ENCODE measurements around the gene DAAM1.

The DAAM1 gene

DNA sequence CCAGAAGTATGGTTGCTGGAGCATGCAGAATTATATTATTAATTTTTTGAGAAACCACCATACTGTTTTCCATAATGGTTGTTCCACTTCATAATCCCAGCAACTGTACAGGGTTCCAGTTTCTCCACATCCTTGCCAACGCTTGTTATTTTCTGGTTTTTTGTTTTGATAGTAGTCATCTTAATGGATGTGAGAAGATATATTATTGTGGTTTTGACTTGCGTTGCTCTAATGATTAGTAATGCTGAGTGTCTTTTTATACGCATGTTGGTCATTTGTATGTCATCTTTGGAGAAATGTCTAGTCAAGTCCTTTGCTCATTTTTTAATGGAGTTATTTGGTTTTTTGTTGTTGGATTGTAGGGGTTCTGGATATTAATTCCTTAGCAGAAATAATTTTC lies 58.1 kb downstream of the DAAM1 start:
- peaks cover 65% of the 10 kb centered on the region for H3K4me1 ChIP-seq (ENCODE audit: insufficient read depth, low read length)
- no peaks in the 10 kb centered on the region for H3K36me3 ChIP-seq (ENCODE audit: insufficient read depth, low read length)
- H3K9ac ChIP-seq (ENCODE audit: low read length): no peak overlapping the region
- no peak overlapping the region for H3K27ac ChIP-seq (ENCODE audit: low read depth, low read length)
- H3K27me3 ChIP-seq (ENCODE audit: control insufficient read depth in 1 of 2, insufficient read depth in 2 of 2, low read length in 2 of 2): no peaks in the 10 kb centered on the region
- no peak overlapping the region for H3K4me3 ChIP-seq (ENCODE audit: low read depth in 1 of 2, low read length in 2 of 2)
- no peaks in the 10 kb centered on the region for H3K9me3 ChIP-seq (ENCODE audit: low read length)

DNA sequence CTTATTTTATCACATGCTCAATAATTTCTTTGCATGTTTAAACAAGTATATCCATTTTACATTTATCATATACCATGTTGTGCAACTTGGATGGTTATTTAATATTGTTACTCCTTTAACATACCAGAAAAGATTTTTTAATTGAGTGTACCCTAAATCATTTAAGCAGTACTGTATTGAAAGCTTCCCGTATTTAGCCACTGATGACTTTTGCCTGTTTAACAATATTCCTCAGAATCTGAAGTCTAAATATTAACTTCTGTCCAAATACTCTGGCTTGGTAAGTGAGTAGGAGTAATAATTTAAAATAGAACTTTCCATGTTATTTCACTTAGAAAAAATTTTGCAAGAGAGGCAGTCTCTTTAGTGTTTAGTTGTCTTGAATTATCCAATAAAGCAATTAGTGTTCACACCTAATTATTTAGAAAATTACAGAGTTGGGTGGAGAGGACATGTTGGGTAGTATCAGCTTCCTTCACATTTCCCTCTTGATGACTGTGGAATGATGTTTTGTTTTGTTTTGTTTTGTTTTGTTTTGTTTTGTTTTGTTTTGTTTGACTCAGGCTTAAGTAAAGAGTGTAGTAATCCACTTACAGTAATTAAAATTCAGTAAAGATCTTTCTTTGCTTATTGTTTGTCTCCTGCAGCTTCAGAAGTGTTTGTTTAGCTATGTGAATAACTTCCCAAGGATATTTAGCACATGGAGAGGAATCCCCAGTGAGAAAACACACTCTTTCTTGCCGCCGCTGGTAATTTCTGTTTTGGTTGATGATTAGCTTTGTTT lies 59.5 kb downstream of the DAAM1 start:
- Histone ChIP-seq H3K27ac (ENCODE audit: low read depth, low read length) (no peak overlapping the region), H3K9me3 (ENCODE audit: low read length) (no peaks in the 10 kb centered on the region), H3K36me3 (ENCODE audit: insufficient read depth, low read length) (no peaks in the 10 kb centered on the region), H3K9ac (ENCODE audit: low read length) (no peak overlapping the region), H3K4me3 (ENCODE audit: low read depth in 1 of 2, low read length in 2 of 2) (no peak overlapping the region), H3K27me3 (ENCODE audit: control insufficient read depth in 1 of 2, insufficient read depth in 2 of 2, low read length in 2 of 2) (no peaks in the 10 kb centered on the region), H3K4me1 (ENCODE audit: insufficient read depth, low read length) (peaks cover 72% of the 10 kb centered on the region)

DNA sequence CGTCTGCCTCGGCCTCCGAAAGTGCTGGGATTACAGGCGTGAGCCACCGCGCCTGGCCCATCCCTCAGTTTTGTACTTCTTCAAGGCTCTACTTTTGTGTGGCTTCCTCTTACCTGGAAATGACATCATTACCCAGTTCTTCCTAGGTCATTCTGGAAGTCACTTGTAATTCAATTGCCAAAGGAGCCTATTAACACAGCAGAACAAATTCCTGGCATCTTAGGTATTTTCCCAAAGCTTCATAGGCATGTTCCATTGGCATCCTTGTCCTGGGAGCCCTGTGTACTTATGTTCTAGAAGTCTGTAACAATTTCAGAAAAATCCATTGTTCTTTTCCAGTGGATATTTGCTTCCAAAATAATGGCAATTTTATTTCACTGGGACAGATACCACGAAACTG lies 60.6 kb downstream of the DAAM1 start:
- Histone ChIP-seq H3K9ac (ENCODE audit: low read length) (no peak overlapping the region), H3K27ac (ENCODE audit: low read depth, low read length) (no peak overlapping the region), H3K36me3 (ENCODE audit: insufficient read depth, low read length) (no peaks in the 10 kb centered on the region), H3K9me3 (ENCODE audit: low read length) (no peaks in the 10 kb centered on the region), H3K27me3 (ENCODE audit: control insufficient read depth in 1 of 2, insufficient read depth in 2 of 2, low read length in 2 of 2) (no peaks in the 10 kb centered on the region), H3K4me3 (ENCODE audit: low read depth in 1 of 2, low read length in 2 of 2) (no peak overlapping the region), H3K4me1 (ENCODE audit: insufficient read depth, low read length) (peaks cover 80% of the 10 kb centered on the region)

DNA sequence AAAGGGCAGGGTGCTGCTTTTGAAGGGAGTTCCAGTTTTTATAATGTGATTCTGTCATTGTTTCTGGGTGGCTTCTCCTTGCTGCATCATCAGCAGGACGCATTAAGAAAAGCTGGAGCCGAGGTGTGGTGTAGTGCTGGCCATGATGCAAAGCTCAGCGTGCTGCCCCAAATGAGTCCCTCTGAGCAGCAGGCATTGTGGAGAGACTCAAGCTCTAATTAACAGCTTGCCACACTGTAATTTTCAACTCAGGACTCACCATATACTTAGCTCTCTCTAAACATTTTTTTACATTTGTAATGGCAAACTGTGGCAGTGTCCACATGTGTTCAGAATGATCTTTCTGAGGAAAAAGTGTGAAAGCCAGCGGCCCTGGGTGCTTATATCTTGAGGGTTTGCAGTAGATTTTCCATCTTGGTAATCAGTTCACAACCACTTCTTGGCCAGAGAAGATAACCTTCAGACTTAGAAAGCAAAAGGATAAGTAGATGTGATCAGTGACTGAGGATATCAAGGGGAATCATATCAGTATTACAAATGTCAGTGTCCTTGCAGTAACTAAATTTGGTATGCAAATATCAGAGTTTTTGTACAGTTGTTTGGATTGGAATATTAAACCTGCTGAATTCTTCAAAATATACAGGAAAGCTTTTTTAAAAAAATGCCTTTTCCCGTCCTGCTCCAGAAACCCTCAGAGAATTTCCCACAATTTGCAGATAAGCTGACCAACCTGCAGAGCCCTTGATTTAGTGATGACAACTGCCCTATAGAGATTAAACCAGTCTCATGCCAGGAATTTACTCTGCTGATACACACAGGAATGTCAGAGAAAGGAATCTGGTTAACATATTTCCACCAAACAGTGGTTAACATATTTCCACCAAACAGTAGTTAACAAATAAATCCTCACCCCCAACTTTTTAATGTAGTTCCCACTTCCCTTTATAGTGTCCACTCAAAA lies 63.6 kb downstream of the DAAM1 start:
- H3K4me3 ChIP-seq (ENCODE audit: low read depth in 1 of 2, low read length in 2 of 2): no peak overlapping the region
- no peaks in the 10 kb centered on the region for H3K36me3 ChIP-seq (ENCODE audit: insufficient read depth, low read length)
- no peaks in the 10 kb centered on the region for H3K27me3 ChIP-seq (ENCODE audit: control insufficient read depth in 1 of 2, insufficient read depth in 2 of 2, low read length in 2 of 2)
- H3K27ac ChIP-seq (ENCODE audit: low read depth, low read length): peak overlapping the region; percentile 53
- H3K9me3 ChIP-seq (ENCODE audit: low read length): no peaks in the 10 kb centered on the region
- H3K4me1 ChIP-seq (ENCODE audit: insufficient read depth, low read length): peaks cover 93% of the 10 kb centered on the region
- no peak overlapping the region for H3K9ac ChIP-seq (ENCODE audit: low read length)

DNA sequence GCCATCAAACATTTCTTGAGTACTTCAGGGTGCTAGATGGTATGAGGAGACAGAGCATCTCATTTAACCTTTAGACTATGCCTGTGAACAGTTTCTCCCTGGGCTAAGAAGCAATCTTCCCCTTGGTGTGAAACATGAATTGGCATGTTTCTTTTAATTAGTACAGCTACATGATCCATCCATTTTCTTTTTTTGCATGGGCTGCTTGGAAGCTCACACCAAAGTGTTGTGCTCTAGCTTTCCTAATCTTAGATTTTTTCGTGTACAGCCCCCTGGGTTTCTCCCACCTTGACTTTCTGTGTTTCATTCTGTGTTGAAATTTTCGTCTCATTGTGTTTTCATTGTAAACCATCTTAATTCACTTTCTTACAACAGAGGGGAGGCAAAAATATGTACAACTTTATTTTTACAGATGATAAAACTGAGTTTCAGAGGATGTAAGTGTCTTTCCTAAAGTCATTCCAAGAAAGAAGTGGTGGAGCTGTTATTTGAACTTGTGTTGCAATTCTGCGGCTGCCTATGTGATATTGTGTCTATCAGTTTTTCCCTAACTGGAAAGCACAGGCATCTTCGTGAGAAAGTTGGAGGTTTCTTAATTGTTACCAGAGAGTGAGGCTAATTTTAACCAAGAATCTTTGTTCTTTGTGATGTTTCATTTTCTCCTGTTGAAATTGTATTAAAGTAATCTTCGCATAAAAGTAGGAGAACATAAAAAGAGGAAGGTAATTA lies 64.5 kb downstream of the DAAM1 start:
- Histone ChIP-seq H3K9ac (ENCODE audit: low read length) (no peak overlapping the region), H3K27me3 (ENCODE audit: control insufficient read depth in 1 of 2, insufficient read depth in 2 of 2, low read length in 2 of 2) (no peaks in the 10 kb centered on the region), H3K4me3 (ENCODE audit: low read depth in 1 of 2, low read length in 2 of 2) (no peak overlapping the region), H3K9me3 (ENCODE audit: low read length) (no peaks in the 10 kb centered on the region), H3K27ac (ENCODE audit: low read depth, low read length) (peak overlapping the region; percentile 53), H3K4me1 (ENCODE audit: insufficient read depth, low read length) (peaks cover 88% of the 10 kb centered on the region), H3K36me3 (ENCODE audit: insufficient read depth, low read length) (no peaks in the 10 kb centered on the region)

DNA sequence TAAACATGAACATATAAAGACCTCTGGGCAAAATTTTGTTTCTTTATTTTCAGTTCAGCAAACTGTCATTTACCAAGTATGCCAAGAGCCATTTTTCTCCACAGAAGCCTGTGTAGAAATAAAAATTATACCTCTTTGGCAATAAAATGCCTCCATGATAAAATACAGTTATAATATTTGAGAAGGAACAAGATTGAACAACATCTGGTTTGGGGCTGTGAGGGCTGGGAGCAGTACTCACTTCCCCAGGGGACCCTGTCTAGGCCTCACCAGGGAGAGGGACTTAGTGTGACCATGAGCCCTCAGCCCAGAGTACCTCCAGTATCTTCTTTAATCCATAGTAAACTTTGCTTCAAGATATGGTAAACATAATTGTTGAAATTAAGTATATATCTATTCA lies 65.1 kb downstream of the DAAM1 start:
- Histone ChIP-seq H3K9me3 (ENCODE audit: low read length) (no peaks in the 10 kb centered on the region), H3K4me3 (ENCODE audit: low read depth in 1 of 2, low read length in 2 of 2) (no peak overlapping the region), H3K27me3 (ENCODE audit: control insufficient read depth in 1 of 2, insufficient read depth in 2 of 2, low read length in 2 of 2) (no peaks in the 10 kb centered on the region), H3K9ac (ENCODE audit: low read length) (no peak overlapping the region), H3K27ac (ENCODE audit: low read depth, low read length) (peak overlapping the region; percentile 53), H3K4me1 (ENCODE audit: insufficient read depth, low read length) (peaks cover 85% of the 10 kb centered on the region), H3K36me3 (ENCODE audit: insufficient read depth, low read length) (no peaks in the 10 kb centered on the region)

DNA sequence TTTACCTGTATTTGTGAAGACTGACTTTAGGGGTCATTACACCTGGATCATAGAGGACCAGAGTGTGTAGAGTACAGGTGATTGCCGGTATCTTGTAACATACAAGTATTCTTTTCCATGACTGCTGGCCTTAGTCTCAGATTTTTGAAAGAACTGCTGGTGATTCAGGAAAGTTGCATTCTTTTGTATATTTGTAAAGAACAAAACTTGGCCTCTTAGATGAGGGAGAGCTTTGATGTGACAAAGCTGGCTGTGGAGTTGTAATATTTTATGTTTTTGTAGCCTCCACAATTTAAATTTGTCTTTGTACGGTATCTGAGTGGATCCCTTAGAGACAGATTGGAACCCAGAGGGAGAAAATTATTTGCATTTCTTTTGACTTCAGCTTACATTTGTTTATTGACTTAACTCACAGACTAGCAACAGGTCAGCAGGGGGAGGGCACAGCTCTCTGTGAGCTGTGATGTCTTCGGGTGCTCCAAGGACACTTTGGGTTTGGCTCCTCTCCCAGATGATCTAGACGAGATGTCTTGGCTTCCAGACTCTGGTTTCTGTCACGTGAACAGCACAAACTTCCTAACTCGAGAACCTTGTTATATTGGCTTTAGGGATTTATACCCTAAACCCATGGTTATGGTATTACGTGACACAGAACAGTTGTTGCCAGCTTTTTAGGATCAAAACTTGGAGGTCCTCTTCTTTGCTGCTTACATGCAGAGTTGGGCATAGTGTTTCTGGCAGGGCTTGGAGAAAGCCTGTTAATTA lies 65.9 kb downstream of the DAAM1 start:
- Histone ChIP-seq H3K4me3 (ENCODE audit: low read depth in 1 of 2, low read length in 2 of 2) (peak overlapping the region in 1 of 2 donors; percentile 0), H3K27ac (ENCODE audit: low read depth, low read length) (peak overlapping the region; percentile 81), H3K4me1 (ENCODE audit: insufficient read depth, low read length) (peaks cover 84% of the 10 kb centered on the region), H3K9ac (ENCODE audit: low read length) (no peak overlapping the region), H3K27me3 (ENCODE audit: control insufficient read depth in 1 of 2, insufficient read depth in 2 of 2, low read length in 2 of 2) (no peaks in the 10 kb centered on the region), H3K9me3 (ENCODE audit: low read length) (no peaks in the 10 kb centered on the region), H3K36me3 (ENCODE audit: insufficient read depth, low read length) (no peaks in the 10 kb centered on the region)

DNA sequence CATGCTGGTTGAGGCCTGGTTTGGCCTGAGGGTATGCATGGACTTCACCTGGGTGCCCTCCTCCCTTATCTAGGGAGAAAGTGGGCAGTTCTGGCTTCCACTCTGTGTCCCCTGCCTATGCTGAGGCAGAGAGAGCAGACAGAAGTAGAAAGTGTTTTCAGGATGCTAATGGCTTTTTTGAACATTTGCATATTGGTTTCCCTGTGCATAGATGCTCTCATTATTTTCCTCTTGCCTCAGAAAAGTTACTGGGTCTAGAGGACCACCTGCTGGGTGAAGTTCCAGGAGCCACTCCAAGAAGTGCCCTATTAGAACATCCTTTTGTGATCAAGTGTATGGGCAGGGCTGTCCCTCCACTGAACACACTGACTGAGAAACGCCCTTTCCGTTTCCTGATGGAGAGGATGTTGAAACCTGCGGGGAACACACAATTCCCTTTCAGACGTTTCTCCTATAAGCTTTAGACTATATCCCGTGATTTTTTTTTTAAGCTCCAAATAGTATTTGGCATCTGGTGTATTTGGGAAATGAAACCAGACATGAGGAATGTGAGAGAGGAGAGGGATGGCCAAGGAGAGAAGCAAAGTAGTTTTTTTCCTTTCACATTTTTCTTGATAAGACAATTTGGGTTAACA lies 66.6 kb downstream of the DAAM1 start:
- peak overlapping the region in 1 of 2 donors; percentile 0 for H3K4me3 ChIP-seq (ENCODE audit: low read depth in 1 of 2, low read length in 2 of 2)
- H3K9ac ChIP-seq (ENCODE audit: low read length): no peak overlapping the region
- no peaks in the 10 kb centered on the region for H3K9me3 ChIP-seq (ENCODE audit: low read length)
- H3K4me1 ChIP-seq (ENCODE audit: insufficient read depth, low read length): peaks cover 78% of the 10 kb centered on the region
- H3K27me3 ChIP-seq (ENCODE audit: control insufficient read depth in 1 of 2, insufficient read depth in 2 of 2, low read length in 2 of 2): no peaks in the 10 kb centered on the region
- peak overlapping the region; percentile 81 for H3K27ac ChIP-seq (ENCODE audit: low read depth, low read length)
- no peaks in the 10 kb centered on the region for H3K36me3 ChIP-seq (ENCODE audit: insufficient read depth, low read length)

DNA sequence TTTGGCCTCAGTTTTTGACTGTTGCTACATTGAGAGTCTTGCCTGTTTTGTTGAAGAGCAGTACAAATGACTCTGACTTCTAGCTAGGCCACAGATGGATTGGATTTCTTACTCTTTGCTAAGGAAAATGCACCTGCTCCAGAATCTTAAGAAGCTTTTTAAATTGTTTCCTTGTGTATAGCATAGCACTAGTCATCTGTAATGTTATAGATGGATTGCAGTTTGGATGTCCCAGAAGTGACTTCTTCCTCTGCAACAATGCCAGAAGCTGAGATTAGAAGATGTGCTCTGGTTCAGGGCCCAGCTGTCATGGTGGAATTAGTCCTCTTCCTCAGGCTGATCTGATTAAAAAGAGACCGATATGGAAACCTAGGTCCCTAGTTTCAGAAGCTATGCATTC lies 67.9 kb downstream of the DAAM1 start:
- Histone ChIP-seq H3K9ac (ENCODE audit: low read length) (no peak overlapping the region), H3K27me3 (ENCODE audit: control insufficient read depth in 1 of 2, insufficient read depth in 2 of 2, low read length in 2 of 2) (no peaks in the 10 kb centered on the region), H3K4me3 (ENCODE audit: low read depth in 1 of 2, low read length in 2 of 2) (no peak overlapping the region), H3K9me3 (ENCODE audit: low read length) (no peaks in the 10 kb centered on the region), H3K4me1 (ENCODE audit: insufficient read depth, low read length) (peaks cover 66% of the 10 kb centered on the region), H3K27ac (ENCODE audit: low read depth, low read length) (no peak overlapping the region), H3K36me3 (ENCODE audit: insufficient read depth, low read length) (no peaks in the 10 kb centered on the region)

DNA sequence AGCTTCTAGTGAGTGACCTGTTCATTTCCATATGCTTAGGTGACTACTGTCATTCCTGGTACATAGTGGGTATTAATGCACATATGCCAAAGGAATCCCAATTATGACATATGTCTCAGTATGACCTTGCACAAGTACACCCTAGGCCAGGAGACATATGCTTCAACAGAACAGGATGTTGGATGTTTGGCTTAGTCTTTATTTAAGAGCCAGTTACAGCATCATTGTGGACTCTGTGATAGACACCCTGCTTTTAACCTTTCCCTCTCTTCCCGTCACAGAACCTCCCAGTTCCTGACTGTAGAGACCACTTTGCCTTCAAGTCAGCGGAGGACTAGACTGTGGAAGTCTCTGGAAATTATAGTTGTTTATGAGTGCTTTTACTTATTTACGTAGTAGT lies 72.9 kb downstream of the DAAM1 start:
- H3K36me3 ChIP-seq (ENCODE audit: insufficient read depth, low read length): peaks cover 15% of the 10 kb centered on the region

More for the DNA sequence above, 72.9 kb downstream of the DAAM1 start:
- H3K9ac ChIP-seq (ENCODE audit: low read length): no peak overlapping the region
- H3K4me1 ChIP-seq (ENCODE audit: insufficient read depth, low read length): peaks cover 18% of the 10 kb centered on the region
- H3K27ac ChIP-seq (ENCODE audit: low read depth, low read length): no peak overlapping the region
- H3K27me3 ChIP-seq (ENCODE audit: control insufficient read depth in 1 of 2, insufficient read depth in 2 of 2, low read length in 2 of 2): no peaks in the 10 kb centered on the region
- no peaks in the 10 kb centered on the region for H3K9me3 ChIP-seq (ENCODE audit: low read length)
- no peak overlapping the region for H3K4me3 ChIP-seq (ENCODE audit: low read depth in 1 of 2, low read length in 2 of 2)
